ENCODE data around the gene PIP5KL1. TPM values are rescaled to one million over a fixed set of nuclear protein-coding genes. Genes with fewer than 3 reads are reported as not detected.
A peak's percentile ranks its signal among the peaks of the same experiment; 100 is the strongest.

The PIP5KL1 gene
- total RNA-seq, 1 donor from 2014 or later: 4.3 TPM

DNA sequence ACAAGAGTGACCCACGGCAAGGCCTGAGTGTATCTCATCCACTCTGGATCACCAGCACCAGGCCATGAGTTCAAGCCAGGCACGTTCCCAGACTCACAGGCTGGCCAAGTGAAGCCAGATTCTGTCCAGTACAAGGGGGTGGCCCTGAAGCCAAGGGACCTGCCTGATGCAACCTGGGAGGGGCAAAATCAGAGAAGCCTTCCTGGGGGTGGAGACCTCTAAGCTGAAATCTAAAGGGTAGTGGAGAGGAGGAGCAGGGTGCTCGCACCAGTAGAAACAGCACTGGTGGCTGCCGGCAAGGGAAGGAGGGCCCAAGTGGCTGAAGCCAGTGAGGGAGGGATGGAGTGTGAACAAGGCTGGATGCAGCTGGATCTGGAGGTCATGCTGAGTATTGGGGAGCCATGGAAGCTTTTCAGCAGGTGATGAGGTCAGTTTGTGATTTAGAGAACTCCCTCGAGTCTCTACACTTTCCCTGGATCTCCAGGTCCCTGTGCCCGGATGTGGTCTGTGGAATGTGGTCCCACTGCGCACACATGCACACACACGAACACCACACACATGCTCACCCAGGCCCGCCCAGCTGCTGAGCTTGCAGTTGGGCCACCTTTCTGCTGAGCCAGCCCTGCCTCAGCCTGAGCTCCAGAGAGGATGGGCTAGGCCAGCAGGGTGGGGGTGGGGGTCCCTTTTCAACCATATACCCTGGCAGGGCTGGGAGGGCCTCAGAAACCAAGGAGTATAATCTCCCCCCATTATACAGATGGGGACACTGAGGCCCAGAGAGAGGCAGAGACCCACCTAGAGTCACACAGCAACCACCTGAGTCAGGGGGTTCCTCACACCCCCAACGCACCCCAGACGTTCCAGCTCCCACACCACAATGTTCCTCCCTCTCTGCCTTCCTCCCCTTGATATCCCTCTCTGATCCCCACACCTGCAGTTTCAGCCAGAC lies 1.6 kb downstream of the PIP5KL1 start:
- no peak for ATAC-seq

DNA sequence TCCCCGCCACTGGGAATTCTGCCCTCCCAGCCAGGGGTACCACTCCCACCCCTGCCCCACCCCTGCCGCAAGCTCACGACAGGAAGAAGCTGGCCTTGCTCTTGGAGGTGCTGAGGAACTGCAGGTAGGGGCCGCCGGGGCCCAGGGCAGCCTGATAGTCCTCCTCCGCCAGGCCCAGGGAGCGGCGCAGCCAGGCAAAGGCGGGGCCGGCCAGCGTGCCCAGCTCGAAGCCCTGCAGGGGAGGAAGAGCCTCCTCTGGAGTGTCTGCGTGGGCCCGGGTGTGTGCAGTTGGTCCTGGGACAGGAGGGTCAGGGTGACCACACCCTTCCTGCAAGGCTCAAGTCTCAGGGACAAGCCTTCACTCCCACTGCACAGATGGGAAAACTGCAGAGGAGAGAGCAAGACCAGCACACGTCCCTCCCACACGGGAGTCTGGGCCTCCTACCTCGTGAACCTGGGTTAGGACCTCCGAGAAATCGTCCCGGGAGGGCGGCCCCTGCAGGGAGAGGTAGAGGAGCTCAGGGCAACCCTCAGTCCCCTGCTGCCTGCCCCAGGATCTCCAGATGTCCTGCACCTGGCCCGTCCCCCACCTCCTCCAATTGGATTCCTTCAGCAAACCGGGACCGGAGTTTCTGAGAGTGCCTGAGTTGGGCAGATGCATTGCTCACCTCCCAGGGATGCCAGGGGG lies 2.4 kb downstream of the PIP5KL1 start:
- ATAC-seq: peak; percentile 51

DNA sequence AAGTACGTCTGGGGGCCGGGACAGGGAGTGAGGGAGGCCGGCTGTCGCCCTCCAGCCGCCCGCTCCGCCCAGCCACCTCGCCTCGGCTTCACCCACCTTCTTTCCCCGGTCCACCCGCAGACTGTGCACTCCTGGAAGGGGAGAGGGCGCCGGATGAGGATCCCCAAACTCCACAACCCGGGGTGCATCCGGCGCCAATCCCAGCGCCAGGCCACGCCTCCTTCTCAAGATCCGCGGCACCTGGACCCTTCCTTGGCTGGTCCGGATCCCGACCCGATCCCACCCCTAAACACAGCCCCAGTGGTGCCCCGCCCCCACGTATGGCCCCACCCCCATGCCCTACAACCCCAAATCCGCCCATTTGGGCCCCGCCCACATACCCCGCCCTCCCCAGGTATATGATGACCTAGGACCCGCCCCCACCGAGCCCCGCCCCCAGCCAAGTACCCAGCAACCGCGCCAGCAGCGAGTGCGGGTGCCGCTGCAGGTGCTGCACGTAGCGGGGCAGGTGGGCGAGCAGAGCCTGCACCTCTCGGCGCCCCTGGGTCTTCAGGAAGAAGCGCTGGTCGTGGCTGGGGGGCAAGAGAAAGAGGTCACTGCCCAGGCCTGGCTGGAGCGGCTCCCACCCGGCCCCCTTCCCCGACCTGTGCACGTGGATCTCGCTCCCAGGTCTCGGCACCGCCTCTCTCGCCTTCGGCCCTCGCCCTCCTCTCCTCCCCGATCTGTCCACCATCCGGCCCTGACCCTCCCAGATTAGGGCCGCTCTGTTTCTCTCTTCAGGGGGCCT lies 3.2 kb downstream of the PIP5KL1 start:
- ATAC-seq: peak; percentile 77

DNA sequence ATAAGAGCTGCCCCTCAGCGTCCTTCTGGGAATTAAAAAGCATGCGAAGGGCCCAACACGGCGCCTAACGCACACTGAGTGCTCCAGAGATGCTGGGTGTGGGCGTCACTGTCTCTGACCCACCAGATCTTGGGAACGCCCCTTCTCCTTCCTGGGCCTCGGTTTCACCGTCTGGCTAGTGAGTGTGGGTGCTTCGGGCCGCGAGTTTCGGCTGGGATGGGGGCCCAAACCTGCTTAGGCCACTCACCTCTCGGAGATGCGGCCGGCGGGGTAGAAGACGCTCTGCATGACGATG lies 3.7 kb downstream of the PIP5KL1 start:
- peak; percentile 1 for ATAC-seq

DNA sequence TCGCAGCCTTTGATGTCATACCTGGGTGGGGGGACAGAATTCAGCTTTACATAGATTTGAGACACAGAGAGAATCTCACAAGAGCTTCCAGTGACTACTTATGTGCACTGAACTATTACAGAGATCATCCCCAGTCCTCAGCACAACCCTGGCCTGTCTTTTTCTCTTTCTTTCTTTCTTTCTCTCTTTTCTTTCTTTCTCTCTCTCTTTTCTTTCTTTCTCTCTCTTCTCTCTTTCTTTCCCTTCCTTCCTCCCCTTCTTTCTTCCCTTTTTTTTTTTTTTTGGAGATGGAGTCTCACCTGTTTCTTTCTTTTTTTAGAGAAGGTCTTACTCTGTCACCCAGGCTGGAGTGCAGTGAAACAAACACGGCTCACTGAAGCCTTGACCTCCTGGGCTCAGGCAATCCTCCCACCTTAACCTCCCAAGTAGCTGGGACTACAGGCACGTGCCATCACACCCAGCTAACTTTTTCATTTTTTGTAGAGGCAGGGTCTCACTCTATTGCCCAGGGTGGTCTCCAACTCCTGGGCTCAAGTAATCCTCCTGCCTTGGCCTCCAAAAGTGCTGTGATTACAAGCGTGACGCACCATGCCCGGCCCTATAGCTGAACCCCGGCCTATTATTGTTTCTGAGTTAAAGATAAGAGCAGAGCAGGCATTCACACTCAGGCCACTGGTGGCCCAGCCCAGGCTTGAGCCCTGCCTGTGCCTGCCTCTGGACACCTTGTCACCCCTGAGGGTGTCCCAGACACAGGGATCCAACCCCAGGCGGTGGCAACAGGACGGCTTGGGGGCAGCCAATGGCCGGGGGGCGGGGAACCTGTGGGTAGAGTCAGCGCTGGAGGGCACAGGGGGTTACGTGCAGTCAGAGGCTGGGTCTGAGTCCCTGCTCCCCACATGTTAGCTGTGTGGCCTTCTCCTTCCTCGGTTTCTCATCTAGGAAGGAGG lies 4.3 kb downstream of the PIP5KL1 start:
- no peak for ATAC-seq

DNA sequence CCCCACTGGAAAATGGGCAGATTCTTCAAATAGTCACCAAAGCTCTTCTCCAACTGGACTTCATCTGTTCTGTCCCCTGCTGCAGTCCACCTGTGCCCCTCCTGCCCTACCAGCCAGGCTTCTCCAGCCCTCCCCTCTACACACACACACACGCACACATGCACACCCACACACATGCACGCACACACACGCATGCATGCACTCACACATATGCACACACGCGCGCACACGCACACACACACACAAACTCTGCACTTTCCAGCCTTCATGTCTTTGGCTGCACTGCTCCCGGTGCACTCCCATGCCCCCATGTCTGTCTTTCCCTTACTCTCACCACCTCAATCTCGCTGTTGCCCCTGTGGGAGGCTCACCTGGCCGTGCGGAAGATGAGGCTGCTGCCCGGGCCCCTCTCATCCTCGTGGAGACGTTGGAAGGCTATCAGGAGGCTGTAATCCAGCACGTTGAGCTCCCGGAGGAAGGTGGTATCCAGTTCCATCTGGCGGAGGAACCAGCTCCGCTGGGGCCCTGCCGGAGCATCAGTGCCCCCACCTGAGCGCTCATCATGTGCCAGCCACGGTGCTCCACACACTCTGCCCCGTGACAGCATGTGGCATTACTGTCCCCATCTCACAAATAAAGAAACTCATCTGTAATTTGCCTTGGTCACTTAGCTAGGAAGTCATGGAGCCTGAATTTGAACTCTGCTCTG lies 5.7 kb downstream of the PIP5KL1 start:
- no peak for ATAC-seq

DNA sequence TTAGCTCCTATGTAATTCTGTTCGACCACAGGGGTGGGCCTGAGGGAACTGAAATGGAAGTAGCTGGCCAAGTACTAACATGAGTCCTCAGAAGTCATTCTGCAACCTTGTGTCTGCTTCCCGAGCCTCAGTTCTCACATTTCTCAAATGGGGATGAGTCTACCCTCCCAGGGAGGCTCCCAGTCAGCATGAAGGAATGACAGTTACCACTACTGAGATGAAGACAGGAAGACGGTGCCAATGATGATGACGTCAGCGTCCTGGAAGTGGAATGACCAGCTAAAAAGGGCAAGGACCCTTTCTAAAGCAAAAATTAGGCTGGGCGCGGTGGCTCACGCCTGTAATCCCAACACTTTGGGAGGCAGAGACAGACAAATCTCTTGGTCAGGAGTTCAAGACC lies 6.8 kb downstream of the PIP5KL1 start:
- ATAC-seq: no peak

DNA sequence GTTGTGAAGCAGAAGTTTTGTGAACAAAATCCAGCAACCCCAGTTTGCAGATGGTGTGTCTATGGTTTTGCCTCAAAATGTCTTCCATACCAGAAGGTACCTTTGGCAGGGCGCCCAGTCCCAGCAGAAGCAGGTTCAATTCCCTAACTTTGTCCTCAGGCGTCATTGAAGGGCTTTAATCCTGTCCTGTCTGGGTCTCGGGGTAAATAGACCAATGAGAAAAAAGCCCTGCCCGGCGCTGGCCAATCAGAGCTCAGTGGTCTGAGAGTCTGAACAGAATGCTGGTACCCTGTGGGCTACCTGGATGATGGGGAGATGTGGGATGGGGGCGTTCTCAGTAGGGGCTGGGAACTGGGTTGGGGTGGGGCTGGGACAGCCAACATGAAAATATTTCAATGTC lies 7.5 kb downstream of the PIP5KL1 start:
- ATAC-seq: no peak

DNA sequence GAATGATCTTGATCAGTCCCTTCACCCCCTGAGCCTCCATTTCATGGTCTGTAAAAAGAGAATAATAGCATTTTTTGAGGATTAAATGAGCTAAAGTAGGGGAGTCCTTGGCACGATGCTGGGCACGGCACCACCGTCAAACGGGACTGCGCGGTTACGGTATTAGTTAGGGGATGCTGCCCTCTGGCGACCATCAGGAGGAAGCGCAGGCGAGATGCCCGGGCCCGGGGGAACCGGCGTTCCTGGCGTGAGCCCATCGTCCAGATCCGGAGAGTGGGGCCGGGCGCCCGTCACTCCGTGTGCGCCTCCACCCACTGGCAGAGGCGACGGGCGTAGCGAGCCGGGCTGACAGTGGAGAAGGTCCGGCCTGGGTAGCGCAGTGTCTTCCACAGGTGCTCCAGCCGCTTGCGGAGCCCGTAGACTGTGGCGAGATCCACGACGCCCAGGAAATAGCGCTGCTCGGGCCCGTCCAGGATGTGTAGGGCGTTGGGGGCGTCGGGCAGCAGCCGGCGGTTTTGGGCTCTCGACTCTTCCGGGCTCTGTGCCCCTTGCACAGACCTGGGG lies 8.9 kb downstream of the PIP5KL1 start:
- ATAC-seq: peak; percentile 30

DNA sequence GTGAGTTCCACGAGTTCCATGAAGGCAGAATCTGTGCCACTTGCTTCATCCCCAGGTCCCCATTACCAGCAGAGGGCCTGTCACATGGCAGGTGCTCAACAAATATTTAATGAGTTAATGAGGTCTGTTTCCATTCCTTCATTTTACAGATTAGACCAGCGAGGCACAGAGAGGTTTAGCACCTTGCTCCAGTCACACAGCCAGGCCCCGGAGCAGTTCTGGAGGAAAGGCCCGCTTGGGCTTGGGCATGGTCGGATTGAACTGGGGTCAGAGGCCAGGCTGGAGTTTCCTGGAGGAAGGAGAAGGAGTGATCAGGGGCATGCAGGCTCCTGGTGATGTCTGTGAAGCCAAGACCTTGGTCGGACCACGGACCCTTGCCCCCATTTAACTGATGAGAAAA lies 9.8 kb downstream of the PIP5KL1 start:
- no peak for ATAC-seq

DNA sequence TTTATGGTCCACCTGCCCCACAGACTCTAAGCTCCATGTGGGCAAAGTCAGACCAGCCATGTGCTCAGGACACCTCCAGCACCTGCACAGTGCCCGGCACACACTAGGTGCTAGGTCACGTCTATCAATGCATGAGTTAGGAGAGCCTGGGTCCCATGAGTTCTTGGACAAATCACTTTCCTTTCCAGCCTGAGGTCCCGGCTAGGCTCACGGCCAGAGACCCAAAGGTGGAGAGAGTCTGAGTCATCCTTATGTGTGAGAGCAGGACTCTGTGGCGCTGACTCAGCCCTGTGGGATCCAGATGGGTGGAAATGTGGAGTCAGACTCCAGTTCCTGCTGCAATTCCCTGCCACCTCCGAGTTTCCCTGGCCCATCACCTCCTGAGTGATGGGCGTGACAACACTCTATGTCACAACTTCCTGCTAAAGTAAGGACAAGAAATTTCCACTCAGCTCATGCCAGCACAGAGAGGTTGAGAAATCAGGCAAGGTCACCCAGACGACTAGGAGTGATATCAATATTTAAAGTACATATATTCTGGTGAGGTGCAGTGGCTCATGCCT lies 11.2 kb downstream of the PIP5KL1 start:
- peak; percentile 84 for ATAC-seq

DNA sequence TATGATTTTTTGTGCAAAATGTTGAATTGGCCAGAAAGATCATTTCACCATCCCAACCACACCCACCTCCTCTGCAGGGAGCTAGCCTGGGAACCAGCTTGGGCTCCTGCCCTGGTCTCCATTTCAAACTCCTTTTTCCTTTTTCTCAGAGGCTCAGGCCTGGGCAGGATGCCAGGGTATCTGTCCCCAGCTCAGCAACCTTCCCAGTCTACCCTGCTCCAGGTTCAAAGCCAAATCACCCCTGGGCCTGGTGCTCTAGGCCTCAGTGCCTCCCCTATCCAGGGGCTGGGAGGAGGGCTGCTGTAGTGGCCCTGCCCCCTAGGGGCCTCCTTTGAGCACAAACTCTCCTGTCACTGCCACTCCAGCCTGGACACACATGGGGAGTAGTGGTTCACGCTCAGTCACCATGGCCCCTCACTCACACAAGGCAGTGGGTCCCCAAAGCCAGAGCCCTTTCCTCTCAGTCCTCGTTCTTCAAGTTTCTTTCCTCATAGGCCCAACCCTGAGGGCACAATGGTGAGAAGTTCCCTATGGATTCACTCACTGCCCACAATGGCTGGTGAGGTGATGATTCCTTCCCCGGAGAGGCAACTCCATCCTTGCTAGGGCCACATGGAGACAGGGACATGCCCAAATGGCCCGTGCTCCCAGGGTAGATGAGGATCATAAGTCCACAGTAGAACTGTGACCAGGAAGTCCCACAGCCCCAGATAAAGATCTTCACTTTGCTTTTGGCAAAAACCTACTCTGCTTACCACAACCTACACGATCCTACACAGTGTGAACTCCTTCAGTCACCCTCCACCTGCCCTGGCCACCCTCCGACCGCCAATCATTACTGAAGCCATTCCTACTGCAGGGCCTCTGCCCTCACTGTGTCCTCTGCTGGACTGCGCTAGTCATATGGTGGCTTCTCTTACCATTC lies 12.1 kb downstream of the PIP5KL1 start:
- no peak for ATAC-seq

DNA sequence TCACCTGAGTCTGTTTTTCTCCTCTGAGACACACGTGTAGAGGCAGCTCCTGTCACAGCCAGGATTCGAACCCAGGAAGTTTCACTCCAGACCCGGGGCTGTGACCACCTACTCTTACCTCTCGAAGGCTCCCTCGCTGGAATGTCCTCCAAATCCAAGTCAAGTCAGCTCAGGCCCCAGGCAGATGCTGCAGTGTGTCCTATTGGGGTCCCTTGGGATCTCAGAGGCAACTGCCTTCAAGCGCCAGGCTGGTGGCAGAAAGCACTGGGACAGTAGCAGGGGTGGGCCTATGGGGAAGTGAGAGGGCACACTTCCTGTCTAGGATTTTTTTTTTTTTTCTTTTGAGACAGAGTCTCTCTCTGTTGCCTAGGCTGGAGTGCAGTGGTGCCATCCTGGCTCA lies 13.0 kb downstream of the PIP5KL1 start:
- ATAC-seq: no peak

DNA sequence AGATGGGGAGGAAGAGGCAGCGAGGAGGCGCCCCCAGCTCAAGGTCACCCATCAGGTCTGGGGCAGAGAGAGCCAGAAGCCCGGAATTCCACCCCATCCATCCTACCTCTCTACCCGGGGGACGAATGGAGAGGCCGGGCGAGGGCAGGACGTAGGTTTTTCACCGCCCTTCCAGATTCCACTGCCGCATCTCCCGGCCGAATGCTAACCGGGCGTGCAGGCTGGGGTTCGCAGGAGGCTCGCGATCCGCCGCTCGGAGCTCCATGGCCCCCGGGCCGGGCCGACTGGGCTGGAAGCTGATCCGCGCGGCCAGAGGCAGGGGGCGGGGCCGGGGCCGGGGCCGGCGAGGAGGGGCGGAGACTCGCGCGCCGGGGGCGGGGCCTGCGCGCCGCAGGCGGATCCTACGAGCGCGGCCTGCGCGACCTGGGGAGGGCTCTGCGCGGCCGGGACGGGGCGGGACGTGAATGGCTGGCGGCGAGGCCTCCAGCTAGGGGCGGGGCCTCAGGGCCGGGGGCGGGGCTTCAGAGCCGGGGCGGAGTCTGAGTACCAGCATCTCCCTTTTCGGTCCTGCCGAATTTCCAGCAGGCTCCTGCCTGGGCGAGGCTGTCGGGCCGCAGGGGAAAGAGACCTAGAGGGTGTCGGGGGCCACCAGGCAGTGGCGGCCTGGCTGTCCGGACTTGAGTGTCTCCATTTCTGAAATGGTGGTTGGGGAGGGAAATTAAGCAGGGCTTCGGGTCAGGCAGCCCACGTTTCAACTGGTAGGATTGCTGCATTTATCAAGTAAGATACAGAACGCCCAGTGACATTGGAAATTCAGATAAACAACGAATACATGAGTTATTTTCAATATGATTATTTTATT lies 13.6 kb downstream of the PIP5KL1 start, which contains the start of gene ST6GALNAC4:
Gene ST6GALNAC4, minus strand, starts transcription at position 322 of the 862 bp plus-strand sequence. CDS start 622 bp downstream, outside the sequence.
- ATAC-seq: peak; percentile 79

DNA sequence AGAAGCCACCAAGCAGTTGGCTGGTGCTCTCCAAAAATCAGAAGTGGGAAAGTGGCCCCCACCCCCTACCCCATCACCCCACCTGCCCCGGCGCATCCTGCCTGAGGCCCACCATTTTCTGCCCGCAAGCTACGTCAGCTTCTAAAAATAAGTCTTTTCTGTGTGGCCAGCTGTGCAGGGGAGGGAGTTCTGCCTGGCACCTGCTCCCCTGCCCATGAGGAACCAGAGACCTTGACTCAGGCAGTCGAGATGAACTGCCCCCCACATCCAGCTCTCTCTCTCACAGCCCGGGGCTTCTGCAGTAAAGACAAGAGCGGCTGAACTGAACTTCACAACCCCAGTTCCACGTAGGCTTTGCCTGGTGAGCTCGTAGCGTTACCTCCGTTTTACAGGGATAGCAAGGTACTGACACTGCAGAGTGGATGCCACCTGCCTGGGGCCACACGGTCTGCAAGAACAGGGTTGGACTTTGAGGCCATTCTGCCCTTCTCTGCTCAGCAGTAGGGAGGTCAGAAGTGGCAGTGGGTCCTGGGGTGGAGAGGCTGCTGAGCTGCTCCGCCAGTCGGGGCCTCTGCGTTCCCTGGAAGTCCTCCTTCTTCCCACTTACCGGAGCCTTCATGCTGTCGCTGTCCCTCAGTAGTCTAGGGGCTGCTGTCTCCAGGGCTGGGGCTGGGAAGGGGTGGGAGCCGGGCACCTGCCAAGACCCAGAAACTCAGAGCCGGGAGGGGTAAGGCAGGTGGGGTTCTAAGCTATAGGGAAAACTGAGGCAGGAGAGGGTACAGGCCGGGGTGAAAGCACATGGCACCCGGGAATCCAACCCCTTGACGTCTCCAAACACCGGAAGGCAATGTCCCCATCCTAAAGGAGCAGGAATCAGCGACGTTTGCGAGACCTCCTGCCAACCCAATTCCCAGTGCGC lies 14.5 kb downstream of the PIP5KL1 start:
- ATAC-seq: no peak

DNA sequence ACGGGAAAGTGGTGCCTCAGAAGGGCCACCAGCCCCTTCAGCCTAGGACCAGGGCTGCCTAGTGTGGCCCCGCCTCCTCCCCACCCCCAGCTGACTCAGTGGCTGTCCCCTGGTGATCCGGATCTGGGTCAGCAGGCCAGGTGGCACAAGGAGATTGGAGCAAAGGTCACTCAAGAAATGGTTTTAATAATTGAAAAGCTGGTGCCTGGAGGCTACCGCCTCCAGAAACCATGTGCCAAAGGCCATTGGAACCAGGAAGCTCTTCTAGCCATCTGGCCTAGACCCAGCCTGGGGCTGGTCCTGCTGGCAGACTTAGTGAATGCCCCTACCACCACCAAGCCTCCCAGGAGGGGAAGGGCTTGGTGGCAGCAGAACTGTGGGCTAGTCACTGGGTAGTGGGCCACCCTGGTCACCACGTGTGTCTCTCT lies 15.2 kb downstream of the PIP5KL1 start:
- no peak for ATAC-seq

DNA sequence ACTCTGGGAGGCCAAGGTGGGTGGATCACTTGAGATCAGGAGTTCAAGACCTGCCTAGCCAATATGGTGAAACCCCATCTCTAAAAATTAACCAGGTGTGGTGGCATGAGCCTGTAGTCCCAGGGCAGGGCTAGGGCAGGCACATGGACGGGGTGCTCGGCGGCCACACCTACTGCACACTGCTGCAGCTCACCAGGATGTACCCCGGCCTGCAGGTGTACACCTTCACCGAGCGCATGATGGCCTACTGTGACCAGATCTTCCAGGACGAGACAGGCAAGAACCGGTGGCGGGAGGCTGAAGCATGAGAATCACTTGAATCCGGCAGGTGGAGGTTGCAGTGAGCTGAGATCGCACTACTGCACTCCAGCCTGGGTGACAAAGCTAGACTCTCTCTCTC lies 16.9 kb downstream of the PIP5KL1 start:
- no peak for ATAC-seq
